Breast epithelium (tissue), 3 donors: ENCODE results near the gene DOCK3.

ENCODE experiments used
- CTCF ChIP-seq, 3 donors: fragments of 450-650 bp; IDR thresholded peaks; one replicate each; pipeline ENCODE4 v1.5.1; 2016 to 2017; ENCODE audit warnings: antibody characterized with exemption in 3 of 3, mild to moderate bottlenecking in 3 of 3, moderate library complexity in 3 of 3
- POLR2AphosphoS5 ChIP-seq, 3 donors: sonication (generic); formaldehyde crosslinking; IDR thresholded peaks; one replicate each; pipeline ENCODE4 v1.6.1; 2017; ENCODE audit warnings: antibody characterized with exemption in 3 of 3

- TF ChIP-seq POLR2AphosphoS5 (IDR thresholded peaks at IDR 0.05), result no peak
- no peak for TF ChIP-seq CTCF (IDR thresholded peaks at IDR 0.05)
Measured at GRCh38 chr3:50661321-50661837, 13.3 kb upstream of the DOCK3 start.
